IMR-90 (cell line): ENCODE measurements around the gene PTCH2.
"Not testable (repeated sequence)": the region's sequence is repeated elsewhere in the genome, so short reads cannot be mapped to it uniquely, and the experiment has no call there.

Experiments used
- MXI1 ChIP-seq: IDR thresholded peaks from 2 replicates; pipeline ENCODE4 v1.6.1; 2012; ENCODE audit warnings: low read depth, mild to moderate bottlenecking, low read length, moderate library complexity, borderline replicate concordance
- NFE2L2 ChIP-seq: fragments of 150-350 bp; IDR thresholded peaks from 2 replicates; pipeline ENCODE4 v1.6.1; 2016; ENCODE audit warnings: low read depth, mild to moderate bottlenecking, low read length
- POLR2A ChIP-seq: IDR thresholded peaks from 2 replicates; pipeline ENCODE4 v1.6.1; 2012; ENCODE audit warnings: mild to moderate bottlenecking, low read depth, low read length
- RCOR1 ChIP-seq: IDR thresholded peaks from 2 replicates; pipeline ENCODE4 v1.6.1; 2012; ENCODE audit warnings: mild to moderate bottlenecking, low read length, improper control_type of control experiment; ENCODE audit not compliant: insufficient replicate concordance
- SMC3 ChIP-seq: fragments of 150-350 bp; IDR thresholded peaks from 2 replicates; pipeline ENCODE4 v1.6.1; 2016; ENCODE audit warnings: low read depth, mild to moderate bottlenecking, antibody characterized with exemption, low read length, moderate library complexity
- TF ChIP-seq, protein P1 (sequence below): conservative IDR thresholded peaks from 2 replicates; pipeline ENCODE4 v1.5.1; 2012; ENCODE audit warnings: mild to moderate bottlenecking, low read depth, low read length, improper control_type of control experiment
- TF ChIP-seq, protein P2 (sequence below): fragments of 150-350 bp; IDR thresholded peaks from 2 replicates; pipeline ENCODE4 v1.6.1; 2016; ENCODE audit warnings: low read depth, mild to moderate bottlenecking, low read length, moderate library complexity, borderline replicate concordance
- TF ChIP-seq, protein P3 (sequence below): fragments of 150-350 bp; IDR thresholded peaks from 2 replicates; pipeline ENCODE4 v1.6.1; 2017; ENCODE audit warnings: mild to moderate bottlenecking, antibody characterized with exemption, low read length, low read depth

DNA sequence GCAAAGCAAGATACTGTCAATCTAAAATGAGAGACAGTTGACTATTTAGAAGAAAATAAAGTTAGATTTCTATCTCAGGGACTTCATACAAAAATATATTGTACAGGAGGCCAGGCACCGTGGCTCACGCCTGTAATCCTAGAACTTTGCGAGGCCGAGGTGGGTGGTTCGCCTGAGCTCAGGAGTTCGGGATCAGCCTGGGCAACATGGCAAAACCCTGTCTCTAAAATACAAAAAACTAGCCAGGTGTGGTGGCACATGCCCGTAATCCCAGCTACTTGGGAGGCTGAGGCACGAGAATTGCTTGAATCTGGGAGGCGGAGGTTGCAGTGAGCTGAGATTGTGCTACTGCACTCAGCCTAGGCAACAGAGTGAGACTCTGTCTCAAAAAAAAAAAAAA, 27.1 kb downstream of the PTCH2 start:
- TF ChIP-seq, protein P1, sequence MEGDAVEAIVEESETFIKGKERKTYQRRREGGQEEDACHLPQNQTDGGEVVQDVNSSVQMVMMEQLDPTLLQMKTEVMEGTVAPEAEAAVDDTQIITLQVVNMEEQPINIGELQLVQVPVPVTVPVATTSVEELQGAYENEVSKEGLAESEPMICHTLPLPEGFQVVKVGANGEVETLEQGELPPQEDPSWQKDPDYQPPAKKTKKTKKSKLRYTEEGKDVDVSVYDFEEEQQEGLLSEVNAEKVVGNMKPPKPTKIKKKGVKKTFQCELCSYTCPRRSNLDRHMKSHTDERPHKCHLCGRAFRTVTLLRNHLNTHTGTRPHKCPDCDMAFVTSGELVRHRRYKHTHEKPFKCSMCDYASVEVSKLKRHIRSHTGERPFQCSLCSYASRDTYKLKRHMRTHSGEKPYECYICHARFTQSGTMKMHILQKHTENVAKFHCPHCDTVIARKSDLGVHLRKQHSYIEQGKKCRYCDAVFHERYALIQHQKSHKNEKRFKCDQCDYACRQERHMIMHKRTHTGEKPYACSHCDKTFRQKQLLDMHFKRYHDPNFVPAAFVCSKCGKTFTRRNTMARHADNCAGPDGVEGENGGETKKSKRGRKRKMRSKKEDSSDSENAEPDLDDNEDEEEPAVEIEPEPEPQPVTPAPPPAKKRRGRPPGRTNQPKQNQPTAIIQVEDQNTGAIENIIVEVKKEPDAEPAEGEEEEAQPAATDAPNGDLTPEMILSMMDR = not testable (repeated sequence)
- not testable (repeated sequence) for TF ChIP-seq RCOR1, MXI1, NFE2L2, POLR2A, SMC3
- TF ChIP-seq, protein P2, sequence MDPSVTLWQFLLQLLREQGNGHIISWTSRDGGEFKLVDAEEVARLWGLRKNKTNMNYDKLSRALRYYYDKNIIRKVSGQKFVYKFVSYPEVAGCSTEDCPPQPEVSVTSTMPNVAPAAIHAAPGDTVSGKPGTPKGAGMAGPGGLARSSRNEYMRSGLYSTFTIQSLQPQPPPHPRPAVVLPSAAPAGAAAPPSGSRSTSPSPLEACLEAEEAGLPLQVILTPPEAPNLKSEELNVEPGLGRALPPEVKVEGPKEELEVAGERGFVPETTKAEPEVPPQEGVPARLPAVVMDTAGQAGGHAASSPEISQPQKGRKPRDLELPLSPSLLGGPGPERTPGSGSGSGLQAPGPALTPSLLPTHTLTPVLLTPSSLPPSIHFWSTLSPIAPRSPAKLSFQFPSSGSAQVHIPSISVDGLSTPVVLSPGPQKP = not testable (repeated sequence)
- TF ChIP-seq, protein P3, sequence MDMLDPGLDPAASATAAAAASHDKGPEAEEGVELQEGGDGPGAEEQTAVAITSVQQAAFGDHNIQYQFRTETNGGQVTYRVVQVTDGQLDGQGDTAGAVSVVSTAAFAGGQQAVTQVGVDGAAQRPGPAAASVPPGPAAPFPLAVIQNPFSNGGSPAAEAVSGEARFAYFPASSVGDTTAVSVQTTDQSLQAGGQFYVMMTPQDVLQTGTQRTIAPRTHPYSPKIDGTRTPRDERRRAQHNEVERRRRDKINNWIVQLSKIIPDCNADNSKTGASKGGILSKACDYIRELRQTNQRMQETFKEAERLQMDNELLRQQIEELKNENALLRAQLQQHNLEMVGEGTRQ = not testable (repeated sequence)
